Epithelial cell of proximal tubule (primary cell): ENCODE measurements around the gene PLEKHH1. TPM values are rescaled to one million over a fixed set of nuclear protein-coding genes. Genes with fewer than 3 reads are reported as not detected.

ENCODE experiments used
- DNase-seq: peaks from one replicate; pipeline ENCODE4 v3.0.0-alpha.2; 2011; ENCODE audit warnings: low read depth
- H3K4me3 ChIP-seq: 2 replicates; pipeline ENCODE4 v1.5.1; 2011; ENCODE audit warnings: low read depth, mild to moderate bottlenecking, low read length
- total RNA-seq: library from RNA; depleted of rRNA; stranded (reverse); fragments of >200 nt; gene quantifications from 2 replicates; pipeline ENCODE4 v1.2.3, GENCODE V29; 2015
- TF ChIP-seq, protein P1 (sequence below): conservative IDR thresholded peaks from 2 replicates; pipeline ENCODE4 v1.5.1; 2012; ENCODE audit warnings: low read depth, mild to moderate bottlenecking, low read length

PLEKHH1 gene
- total RNA-seq, 1 donor from 2014 or later, result 7.6 TPM

DNA sequence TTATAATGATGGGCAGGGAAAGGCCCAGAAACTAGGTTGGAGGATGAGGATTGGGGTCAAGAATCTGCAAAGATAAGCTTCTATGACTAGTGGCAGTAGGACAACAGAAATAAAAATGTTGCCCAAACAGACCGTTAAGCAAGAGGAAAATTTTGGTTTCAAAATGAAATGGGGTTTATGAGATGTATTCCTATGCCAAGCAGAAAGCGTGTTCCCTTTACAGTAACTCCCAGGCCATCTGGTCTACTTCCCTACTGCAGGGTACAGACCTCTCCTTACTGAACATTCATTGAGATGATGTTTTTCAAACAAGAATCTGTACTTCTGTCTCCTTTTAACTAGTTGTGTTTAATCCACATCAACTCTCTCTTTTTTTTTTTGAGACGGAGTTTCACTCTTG, 24.1 kb upstream of the PLEKHH1 start:
- DNase-seq, result no peak
- H3K4me3 ChIP-seq, result no peak overlapping the region
- TF ChIP-seq, protein P1, sequence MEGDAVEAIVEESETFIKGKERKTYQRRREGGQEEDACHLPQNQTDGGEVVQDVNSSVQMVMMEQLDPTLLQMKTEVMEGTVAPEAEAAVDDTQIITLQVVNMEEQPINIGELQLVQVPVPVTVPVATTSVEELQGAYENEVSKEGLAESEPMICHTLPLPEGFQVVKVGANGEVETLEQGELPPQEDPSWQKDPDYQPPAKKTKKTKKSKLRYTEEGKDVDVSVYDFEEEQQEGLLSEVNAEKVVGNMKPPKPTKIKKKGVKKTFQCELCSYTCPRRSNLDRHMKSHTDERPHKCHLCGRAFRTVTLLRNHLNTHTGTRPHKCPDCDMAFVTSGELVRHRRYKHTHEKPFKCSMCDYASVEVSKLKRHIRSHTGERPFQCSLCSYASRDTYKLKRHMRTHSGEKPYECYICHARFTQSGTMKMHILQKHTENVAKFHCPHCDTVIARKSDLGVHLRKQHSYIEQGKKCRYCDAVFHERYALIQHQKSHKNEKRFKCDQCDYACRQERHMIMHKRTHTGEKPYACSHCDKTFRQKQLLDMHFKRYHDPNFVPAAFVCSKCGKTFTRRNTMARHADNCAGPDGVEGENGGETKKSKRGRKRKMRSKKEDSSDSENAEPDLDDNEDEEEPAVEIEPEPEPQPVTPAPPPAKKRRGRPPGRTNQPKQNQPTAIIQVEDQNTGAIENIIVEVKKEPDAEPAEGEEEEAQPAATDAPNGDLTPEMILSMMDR, result no peak

DNA sequence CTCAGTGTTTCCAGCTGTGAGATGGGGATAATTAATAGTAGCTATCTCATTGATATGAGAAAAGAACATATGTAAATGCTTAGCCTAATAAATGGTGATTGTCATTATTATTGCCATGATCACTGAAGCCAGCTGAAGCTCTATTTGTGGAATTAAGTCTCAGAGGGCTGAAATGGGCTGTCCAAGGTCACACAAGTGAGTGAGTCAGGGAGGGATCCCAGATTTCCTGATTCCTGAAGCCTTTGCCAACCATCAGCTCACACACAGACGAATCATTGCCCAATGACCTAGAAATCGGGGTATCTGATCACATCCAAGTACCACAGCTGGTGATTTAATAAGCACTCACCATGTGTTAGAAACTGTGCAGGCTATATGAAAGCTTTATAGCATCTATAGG, 23.0 kb upstream of the PLEKHH1 start:
- H3K4me3 ChIP-seq, result no peak overlapping the region
- DNase-seq, result no peak
- TF ChIP-seq, protein P1, result no peak

DNA sequence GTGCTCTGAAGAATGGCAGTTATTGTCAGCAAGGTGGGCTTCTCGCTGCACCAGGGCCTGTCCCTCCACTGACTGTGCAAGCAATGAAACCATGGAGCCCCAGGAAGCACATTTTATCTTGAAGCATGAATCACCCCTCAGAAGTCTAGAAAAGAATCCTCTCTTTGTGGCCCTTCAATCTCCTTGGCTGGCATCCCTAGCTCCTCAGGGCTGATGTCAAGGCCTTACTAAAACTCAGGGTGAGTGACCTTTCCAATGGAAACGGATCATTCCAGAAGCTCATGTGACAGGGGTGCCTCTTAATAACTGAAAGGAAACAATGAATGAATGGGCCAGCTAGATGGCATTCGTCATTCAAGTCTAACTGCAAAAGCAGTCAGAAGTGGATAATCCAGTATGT, 22.3 kb upstream of the PLEKHH1 start:
- H3K4me3 ChIP-seq, result no peak overlapping the region
- TF ChIP-seq, protein P1, result no peak
- DNase-seq, result no peak

DNA sequence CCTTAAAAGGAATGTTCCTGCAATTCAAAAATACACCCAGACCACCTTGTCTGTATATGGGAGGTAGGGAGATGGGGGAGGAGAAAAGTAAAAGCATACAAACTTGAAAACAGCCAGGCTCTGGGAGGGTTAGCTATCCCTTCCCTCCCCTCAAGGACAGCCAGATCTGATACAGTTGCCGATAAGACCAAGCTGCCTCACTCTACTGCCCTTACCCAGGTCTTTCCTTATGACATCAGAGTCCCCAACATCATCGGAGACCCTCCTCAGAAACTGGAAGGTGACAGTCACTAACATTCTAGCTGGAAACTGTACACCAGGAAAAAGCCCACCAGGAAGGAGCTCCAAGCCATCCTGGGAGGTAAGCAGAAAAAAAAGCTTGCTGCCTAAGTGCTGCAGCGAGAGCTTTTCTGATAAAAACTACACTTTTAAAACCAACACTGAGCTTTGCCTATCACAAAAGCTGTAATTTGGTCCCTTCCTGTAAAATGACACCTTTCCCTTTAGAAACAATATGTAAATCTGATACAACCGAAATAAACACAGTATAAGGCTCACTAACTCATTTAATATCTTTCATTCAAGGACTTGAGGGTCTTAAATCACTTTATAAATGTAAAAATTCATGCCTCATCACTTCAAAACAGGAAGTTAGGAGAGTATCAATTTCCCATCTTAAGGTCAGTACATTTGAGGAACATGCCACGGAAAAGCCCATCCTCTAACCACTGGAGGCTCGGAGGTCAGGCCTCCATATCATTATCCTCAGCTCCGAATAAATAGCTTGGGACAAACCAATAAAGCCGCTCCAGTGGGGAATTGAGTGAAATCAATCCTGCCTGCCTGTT, 20.4 kb upstream of the PLEKHH1 start:
- TF ChIP-seq, protein P1, result no peak

DNA sequence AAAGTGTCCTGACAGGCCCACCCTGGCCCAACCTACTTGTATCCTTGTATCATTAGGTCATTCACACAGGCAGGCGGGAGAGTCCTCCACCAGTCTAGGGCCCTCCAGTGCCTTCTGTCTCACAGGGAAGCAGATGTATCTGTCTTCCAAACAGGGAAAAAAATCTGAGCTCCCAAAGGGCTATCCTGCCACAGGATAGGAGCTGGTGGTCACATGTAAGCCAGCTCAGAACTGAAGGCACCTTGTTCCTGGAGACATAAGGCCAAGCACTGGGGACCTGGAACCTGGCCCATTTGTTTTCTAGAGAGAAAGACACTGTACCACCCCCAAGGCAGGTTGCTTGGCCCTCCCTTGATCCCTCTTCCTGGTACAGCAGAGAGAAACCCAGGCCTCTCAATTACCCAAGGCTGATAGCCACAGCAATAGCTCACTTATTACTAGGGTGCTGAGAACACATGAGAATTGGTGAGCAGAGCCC, 19.4 kb upstream of the PLEKHH1 start:
- H3K4me3 ChIP-seq, result peak overlapping the region; percentile 73
- no peak for DNase-seq
- TF ChIP-seq, protein P1, result no peak

More for the DNA sequence above, 20.4 kb upstream of the PLEKHH1 start:
- DNase-seq, result no peak
- no peak overlapping the region for H3K4me3 ChIP-seq

DNA sequence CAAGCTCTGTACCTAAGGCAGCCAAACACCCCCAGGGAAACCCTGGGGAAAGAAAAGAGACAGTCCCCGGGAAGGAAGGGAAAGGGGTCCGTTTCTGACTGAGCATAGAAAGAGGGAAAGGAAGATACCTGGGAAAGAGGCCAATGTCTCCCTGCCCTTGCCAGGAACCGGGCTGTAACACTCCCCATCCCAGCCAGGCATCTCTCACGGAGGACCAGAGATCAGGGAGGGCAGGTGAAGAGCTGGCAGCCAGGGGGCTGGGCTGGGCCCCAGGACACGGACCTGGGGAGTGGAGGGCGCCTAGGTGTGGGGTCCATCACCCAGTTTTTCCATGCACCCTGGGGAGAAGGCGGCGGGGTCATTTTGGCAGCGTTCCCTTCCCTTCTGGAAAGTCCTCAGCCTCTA, 18.9 kb upstream of the PLEKHH1 start:
- peak overlapping the region; percentile 73 for H3K4me3 ChIP-seq
- TF ChIP-seq, protein P1, result no peak
- DNase-seq, result no peak
